Glutamatergic neuron (in vitro differentiated cells): Measurements from ENCODE around the gene C1orf122. TPM values are rescaled to one million over a fixed set of nuclear protein-coding genes. Genes with fewer than 3 reads are reported as not detected.

Experiments used
- DNase-seq: peaks from one replicate; pipeline ENCODE4 v3.0.0; 2022
- H3K27ac Mint-ChIP-seq: one replicate; pipeline ENCODE4 v1.8.0; 2020; ENCODE audit warnings: mild to moderate bottlenecking, mixed read lengths, inconsistent platforms; ENCODE audit not compliant: unreplicated experiment
- H3K27me3 Mint-ChIP-seq: one replicate; pipeline ENCODE4 v1.8.0; 2020; ENCODE audit warnings: mild to moderate bottlenecking, moderate library complexity, mixed read lengths, inconsistent platforms; ENCODE audit not compliant: unreplicated experiment
- H3K36me3 Mint-ChIP-seq: one replicate; pipeline ENCODE4 v1.8.0; 2020; ENCODE audit warnings: mild to moderate bottlenecking, mixed read lengths, inconsistent platforms; ENCODE audit not compliant: unreplicated experiment
- H3K4me1 Mint-ChIP-seq: one replicate; pipeline ENCODE4 v1.8.0; 2020; ENCODE audit warnings: mild to moderate bottlenecking, low read depth, mixed read lengths, inconsistent platforms; ENCODE audit not compliant: unreplicated experiment
- H3K4me3 Mint-ChIP-seq: one replicate; pipeline ENCODE4 v1.8.0; 2020; ENCODE audit warnings: mild to moderate bottlenecking, mixed read lengths, inconsistent platforms; ENCODE audit not compliant: unreplicated experiment
- H3K9me3 Mint-ChIP-seq: one replicate; pipeline ENCODE4 v1.8.0; 2020; ENCODE audit warnings: mild to moderate bottlenecking, moderate library complexity, mixed read lengths, inconsistent platforms; ENCODE audit not compliant: unreplicated experiment
- total RNA-seq: library from RNA; stranded (reverse); fragmentation: NEBNext Ultra II Directional; extraction: Animal tissue kit (Norgen Biotek cat#: 25700); gene quantifications from one replicate; pipeline ENCODE4 v1.2.1, GENCODE V29; 2021; ENCODE audit not compliant: unreplicated experiment
- TF ChIP-seq, protein P1 (sequence below): fragments of 200-600 bp; sonication (generic); IDR thresholded peaks from one replicate; pipeline ENCODE4 v1.5.0; 2021; ENCODE audit not compliant: partially characterized antibody, unreplicated experiment

The C1orf122 gene
- total RNA-seq, 1 donor from 2014 or later: 57.3 TPM

DNA sequence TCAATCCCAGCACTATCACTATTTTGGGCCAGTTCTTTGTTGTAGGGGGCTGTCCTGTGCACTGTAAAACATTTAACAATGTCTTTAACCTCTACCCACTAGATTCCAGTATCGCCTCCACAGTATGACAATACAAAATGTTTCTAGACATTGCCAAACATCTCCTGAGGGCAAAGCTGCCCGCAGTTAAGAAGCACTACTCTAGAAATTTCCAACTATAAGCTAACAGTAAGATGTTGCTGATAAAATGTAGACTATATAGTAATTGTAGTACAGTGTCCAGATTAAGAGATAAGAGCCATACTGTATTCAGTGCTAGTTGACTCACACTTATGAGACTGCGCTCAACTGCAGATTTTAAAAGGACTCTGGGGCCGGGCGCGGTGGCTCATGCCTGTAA lies 46.8 kb downstream of the C1orf122 start:
- no peak overlapping the region for H3K4me3 Mint-ChIP-seq
- H3K27me3 Mint-ChIP-seq: no peaks in the 10 kb centered on the region
- H3K9me3 Mint-ChIP-seq: no peaks in the 10 kb centered on the region
- no peaks in the 10 kb centered on the region for H3K4me1 Mint-ChIP-seq
- H3K36me3 Mint-ChIP-seq: no peaks in the 10 kb centered on the region
- TF ChIP-seq, protein P1, sequence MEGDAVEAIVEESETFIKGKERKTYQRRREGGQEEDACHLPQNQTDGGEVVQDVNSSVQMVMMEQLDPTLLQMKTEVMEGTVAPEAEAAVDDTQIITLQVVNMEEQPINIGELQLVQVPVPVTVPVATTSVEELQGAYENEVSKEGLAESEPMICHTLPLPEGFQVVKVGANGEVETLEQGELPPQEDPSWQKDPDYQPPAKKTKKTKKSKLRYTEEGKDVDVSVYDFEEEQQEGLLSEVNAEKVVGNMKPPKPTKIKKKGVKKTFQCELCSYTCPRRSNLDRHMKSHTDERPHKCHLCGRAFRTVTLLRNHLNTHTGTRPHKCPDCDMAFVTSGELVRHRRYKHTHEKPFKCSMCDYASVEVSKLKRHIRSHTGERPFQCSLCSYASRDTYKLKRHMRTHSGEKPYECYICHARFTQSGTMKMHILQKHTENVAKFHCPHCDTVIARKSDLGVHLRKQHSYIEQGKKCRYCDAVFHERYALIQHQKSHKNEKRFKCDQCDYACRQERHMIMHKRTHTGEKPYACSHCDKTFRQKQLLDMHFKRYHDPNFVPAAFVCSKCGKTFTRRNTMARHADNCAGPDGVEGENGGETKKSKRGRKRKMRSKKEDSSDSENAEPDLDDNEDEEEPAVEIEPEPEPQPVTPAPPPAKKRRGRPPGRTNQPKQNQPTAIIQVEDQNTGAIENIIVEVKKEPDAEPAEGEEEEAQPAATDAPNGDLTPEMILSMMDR: no peak
- H3K27ac Mint-ChIP-seq: no peak overlapping the region
- no peak for DNase-seq

Other genes starting within 250 kb of the C1orf122 start
- gene GNL2, start 211.9 kb upstream of the C1orf122 start, total RNA-seq: 50.0 TPM
- gene RSPO1, start 172.9 kb upstream of the C1orf122 start, total RNA-seq: not detected
- gene CDCA8, start 115.3 kb upstream of the C1orf122 start, total RNA-seq: 10.4 TPM
- gene EPHA10, start 42.7 kb upstream of the C1orf122 start, total RNA-seq: 4.8 TPM
- 112 TPM for gene MANEAL, start 13.9 kb upstream of the C1orf122 start, total RNA-seq
- gene YRDC, start 418 bp downstream of the C1orf122 start, total RNA-seq: 14.9 TPM
- gene MTF1, start 51.8 kb downstream of the C1orf122 start, total RNA-seq: 15.5 TPM
- gene INPP5B, start 139.3 kb downstream of the C1orf122 start, total RNA-seq: 19.3 TPM
- 73.0 TPM for gene SF3A3, start 182.2 kb downstream of the C1orf122 start, total RNA-seq
- gene FHL3, start 197.7 kb downstream of the C1orf122 start, total RNA-seq: 20.0 TPM
- 34.6 TPM for gene UTP11, start 204.9 kb downstream of the C1orf122 start, total RNA-seq
- 9.3 TPM for gene POU3F1, start 239.0 kb downstream of the C1orf122 start, total RNA-seq